Astrocyte (in vitro differentiated cells and primary cell): ENCODE results near the gene NUDT19. TPM values are rescaled to one million over a fixed set of nuclear protein-coding genes. Genes with fewer than 3 reads are reported as not detected.

Source experiments
- DNase-seq: peaks from one replicate; pipeline ENCODE4 v3.0.0-alpha.2; 2010; ENCODE audit warnings: low read depth
- FAIRE-seq: peaks from 2 replicates; lab custom pipeline; 2011; peaks lifted over from hg19 to GRCh38; lab: Jason Lieb, UNC
- H2AFZ ChIP-seq: 2 replicates; pipeline ENCODE4 v1.6.0; 2012; ENCODE audit warnings: low read depth, low read length, inconsistent platforms
- H3K27ac ChIP-seq: 2 replicates; pipeline ENCODE4 v1.5.1; 2011; ENCODE audit warnings: low read depth, low read length, inconsistent platforms
- H3K27me3 ChIP-seq: 2 replicates; pipeline ENCODE4 v1.6.0; 2011; ENCODE audit warnings: low read length, inconsistent platforms; ENCODE audit not compliant: insufficient read depth
- H3K36me3 ChIP-seq: 2 replicates; pipeline ENCODE4 v1.5.1; 2011; ENCODE audit warnings: low read length, inconsistent platforms; ENCODE audit not compliant: insufficient read depth
- H3K4me1 ChIP-seq: 2 replicates; pipeline ENCODE4 v1.5.1; 2011; ENCODE audit warnings: low read length, inconsistent platforms; ENCODE audit not compliant: insufficient read depth
- H3K4me2 ChIP-seq: 2 replicates; pipeline ENCODE4 v1.6.0; 2012; ENCODE audit warnings: low read length, inconsistent platforms
- H3K4me3 ChIP-seq: 2 replicates; pipeline ENCODE4 v1.5.1; 2011; ENCODE audit warnings: low read depth, mild to moderate bottlenecking, low read length, inconsistent platforms; ENCODE audit not compliant: insufficient read depth
- H3K79me2 ChIP-seq: 2 replicates; pipeline ENCODE4 v1.6.0; 2012; ENCODE audit warnings: mild to moderate bottlenecking, low read length, inconsistent platforms; ENCODE audit not compliant: insufficient read depth
- H3K9ac ChIP-seq: 2 replicates; pipeline ENCODE4 v1.6.0; 2012; ENCODE audit warnings: mild to moderate bottlenecking, low read length, inconsistent platforms
- H3K9me3 ChIP-seq: 2 replicates; pipeline ENCODE4 v1.5.1; 2012; ENCODE audit warnings: low read depth, mild to moderate bottlenecking, low read length, inconsistent platforms; ENCODE audit not compliant: insufficient read depth
- H4K20me1 ChIP-seq: 2 replicates; pipeline ENCODE4 v1.6.0; 2012; ENCODE audit warnings: low read length, inconsistent platforms; ENCODE audit not compliant: insufficient read depth
- H3K27ac Mint-ChIP-seq: one replicate; pipeline ENCODE4 v1.8.0; 2021; ENCODE audit warnings: mild to moderate bottlenecking, mixed read lengths; ENCODE audit not compliant: unreplicated experiment
- H3K27me3 Mint-ChIP-seq: one replicate; pipeline ENCODE4 v1.8.0; 2021; ENCODE audit warnings: low read depth, mixed read lengths; ENCODE audit not compliant: unreplicated experiment
- H3K36me3 Mint-ChIP-seq: one replicate; pipeline ENCODE4 v1.8.0; 2021; ENCODE audit warnings: low read depth, mixed read lengths; ENCODE audit not compliant: unreplicated experiment
- H3K4me1 Mint-ChIP-seq: one replicate; pipeline ENCODE4 v1.8.0; 2021; ENCODE audit warnings: low read depth, mixed read lengths; ENCODE audit not compliant: unreplicated experiment
- H3K4me3 Mint-ChIP-seq: one replicate; pipeline ENCODE4 v1.8.0; 2021; ENCODE audit warnings: mild to moderate bottlenecking, moderate library complexity, mixed read lengths; ENCODE audit not compliant: unreplicated experiment
- H3K9me3 Mint-ChIP-seq: one replicate; pipeline ENCODE4 v1.8.0; 2021; ENCODE audit warnings: mild to moderate bottlenecking, mixed read lengths; ENCODE audit not compliant: unreplicated experiment
- EZH2 ChIP-seq: IDR thresholded peaks from 2 replicates; pipeline ENCODE4 v1.6.1; 2012; ENCODE audit warnings: mild to moderate bottlenecking, low read length, inconsistent platforms; ENCODE audit not compliant: insufficient read depth
- total RNA-seq: library from RNA; stranded (reverse); gene quantifications from 2 replicates; pipeline ENCODE4 v1.2.1, GENCODE V29; 2021
- TF ChIP-seq, protein P1 (sequence below): IDR thresholded peaks from 2 replicates; pipeline ENCODE4 v1.5.1; 2011; ENCODE audit warnings: low read depth, mild to moderate bottlenecking, inconsistent platforms, low read length, moderate library complexity; ENCODE audit not compliant: insufficient read depth

NUDT19 gene
- total RNA-seq, 1 donor from 2014 or later: 4.0 TPM

DNA sequence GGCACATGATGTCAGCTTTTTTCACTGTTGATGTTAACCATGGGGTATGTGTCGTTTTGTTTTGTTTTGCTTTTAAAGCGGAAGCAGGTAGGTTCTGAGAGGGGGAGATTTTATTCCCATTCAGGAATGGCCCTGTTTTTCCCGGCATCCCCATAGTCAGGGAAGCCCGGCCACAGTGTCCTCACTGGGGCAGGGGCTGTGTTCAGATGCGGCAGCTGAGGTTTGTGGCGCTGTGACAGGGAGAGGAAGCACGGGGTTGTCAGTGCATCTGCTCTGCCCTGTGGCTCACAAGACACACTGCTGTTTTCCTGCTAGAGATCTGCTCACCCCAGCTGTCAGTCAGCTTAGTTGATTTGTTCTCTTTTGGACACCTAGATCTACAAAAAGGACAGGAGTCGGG is 44.3 kb upstream of the NUDT19 start:
- peaks cover 15% of the 10 kb centered on the region for H4K20me1 ChIP-seq
- Mint-ChIP-seq H3K27ac (no peak overlapping the region), H3K4me3 (no peak overlapping the region), H3K27me3 (no peaks in the 10 kb centered on the region), H3K9me3 (no peaks in the 10 kb centered on the region), H3K36me3 (peaks cover 10% of the 10 kb centered on the region), H3K4me1 (no peaks in the 10 kb centered on the region)
- H2AFZ ChIP-seq: no peak overlapping the region
- FAIRE-seq (no peak), DNase-seq (no peak)
- no peak overlapping the region for H3K9ac ChIP-seq
- no peak overlapping the region for H3K27ac ChIP-seq
- H3K4me2 ChIP-seq: no peak overlapping the region
- H3K9me3 ChIP-seq: no peaks in the 10 kb centered on the region
- no peaks in the 10 kb centered on the region for H3K79me2 ChIP-seq
- peaks cover 2% of the 10 kb centered on the region for H3K4me1 ChIP-seq
- peaks cover 11% of the 10 kb centered on the region for H3K36me3 ChIP-seq
- no peak overlapping the region for H3K4me3 ChIP-seq
- no peaks in the 10 kb centered on the region for H3K27me3 ChIP-seq
- TF ChIP-seq EZH2: no peak
- TF ChIP-seq, protein P1, sequence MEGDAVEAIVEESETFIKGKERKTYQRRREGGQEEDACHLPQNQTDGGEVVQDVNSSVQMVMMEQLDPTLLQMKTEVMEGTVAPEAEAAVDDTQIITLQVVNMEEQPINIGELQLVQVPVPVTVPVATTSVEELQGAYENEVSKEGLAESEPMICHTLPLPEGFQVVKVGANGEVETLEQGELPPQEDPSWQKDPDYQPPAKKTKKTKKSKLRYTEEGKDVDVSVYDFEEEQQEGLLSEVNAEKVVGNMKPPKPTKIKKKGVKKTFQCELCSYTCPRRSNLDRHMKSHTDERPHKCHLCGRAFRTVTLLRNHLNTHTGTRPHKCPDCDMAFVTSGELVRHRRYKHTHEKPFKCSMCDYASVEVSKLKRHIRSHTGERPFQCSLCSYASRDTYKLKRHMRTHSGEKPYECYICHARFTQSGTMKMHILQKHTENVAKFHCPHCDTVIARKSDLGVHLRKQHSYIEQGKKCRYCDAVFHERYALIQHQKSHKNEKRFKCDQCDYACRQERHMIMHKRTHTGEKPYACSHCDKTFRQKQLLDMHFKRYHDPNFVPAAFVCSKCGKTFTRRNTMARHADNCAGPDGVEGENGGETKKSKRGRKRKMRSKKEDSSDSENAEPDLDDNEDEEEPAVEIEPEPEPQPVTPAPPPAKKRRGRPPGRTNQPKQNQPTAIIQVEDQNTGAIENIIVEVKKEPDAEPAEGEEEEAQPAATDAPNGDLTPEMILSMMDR: no peak

DNA sequence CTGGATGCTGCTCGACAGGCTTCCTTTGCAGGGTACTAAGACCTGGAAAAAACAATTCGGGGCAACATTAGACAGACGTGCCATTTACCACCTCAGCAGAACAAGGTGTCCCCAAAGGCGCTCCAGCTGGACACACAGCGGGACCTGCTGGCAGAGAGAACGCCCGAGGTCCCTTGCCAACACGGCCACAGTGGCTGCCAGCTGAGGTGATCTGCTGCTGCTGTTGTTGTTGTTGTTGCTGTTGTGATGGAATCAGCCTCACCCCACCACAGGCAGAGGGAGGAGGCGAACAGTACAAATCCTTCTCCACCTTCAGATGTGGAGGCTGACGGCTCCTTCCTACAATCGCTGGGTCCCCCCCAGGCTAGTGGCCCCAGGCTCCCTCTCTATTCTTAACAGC is 41.9 kb upstream of the NUDT19 start:
- no peaks in the 10 kb centered on the region for H3K27me3 Mint-ChIP-seq
- Histone ChIP-seq H3K27me3 (no peaks in the 10 kb centered on the region), H3K9me3 (no peaks in the 10 kb centered on the region), H3K4me3 (no peak overlapping the region), H3K27ac (no peak overlapping the region), H4K20me1 (peaks cover 25% of the 10 kb centered on the region), H3K4me1 (peaks cover 2% of the 10 kb centered on the region), H2AFZ (no peak overlapping the region), H3K9ac (no peak overlapping the region), H3K4me2 (no peak overlapping the region), H3K36me3 (peaks cover 3% of the 10 kb centered on the region), H3K79me2 (no peaks in the 10 kb centered on the region)
- DNase-seq (no peak), FAIRE-seq (no peak)
- TF ChIP-seq EZH2: no peak
- TF ChIP-seq, protein P1: no peak
- peaks cover 8% of the 10 kb centered on the region for H3K36me3 Mint-ChIP-seq
- H3K4me3 Mint-ChIP-seq: no peak overlapping the region
- H3K4me1 Mint-ChIP-seq: no peaks in the 10 kb centered on the region
- no peak overlapping the region for H3K27ac Mint-ChIP-seq
- no peaks in the 10 kb centered on the region for H3K9me3 Mint-ChIP-seq

DNA sequence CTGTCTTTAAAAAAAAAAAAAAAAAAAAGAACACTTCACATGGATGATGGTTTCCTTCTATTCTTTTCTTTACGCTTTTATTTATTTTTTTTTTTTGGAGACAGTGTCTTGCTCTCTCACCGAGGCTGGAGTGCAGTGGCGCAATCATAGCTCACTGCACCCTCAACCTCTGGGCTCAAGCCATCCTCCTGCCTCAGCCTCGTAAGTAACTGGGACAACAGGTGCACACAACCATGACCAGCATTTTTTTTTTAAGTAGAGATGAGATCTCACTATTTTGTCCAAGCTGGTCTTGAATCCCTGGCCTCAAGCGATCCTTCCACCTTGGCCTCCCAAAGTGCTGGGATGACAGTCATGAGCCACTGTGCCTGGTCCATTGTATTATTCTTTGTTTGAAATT is 41.0 kb upstream of the NUDT19 start:
- Mint-ChIP-seq H3K4me3 (no peak overlapping the region), H3K36me3 (peaks cover 8% of the 10 kb centered on the region), H3K9me3 (no peaks in the 10 kb centered on the region), H3K4me1 (no peaks in the 10 kb centered on the region), H3K27ac (no peak overlapping the region), H3K27me3 (no peaks in the 10 kb centered on the region)
- Histone ChIP-seq H2AFZ (no peak overlapping the region), H3K4me2 (no peak overlapping the region), H4K20me1 (peaks cover 25% of the 10 kb centered on the region), H3K4me3 (no peak overlapping the region), H3K27me3 (no peaks in the 10 kb centered on the region), H3K9me3 (no peaks in the 10 kb centered on the region), H3K36me3 (peaks cover 3% of the 10 kb centered on the region), H3K79me2 (no peaks in the 10 kb centered on the region), H3K27ac (no peak overlapping the region), H3K9ac (no peak overlapping the region), H3K4me1 (peaks cover 2% of the 10 kb centered on the region)
- DNase-seq: no peak
- FAIRE-seq: no peak
- TF ChIP-seq EZH2: no peak
- TF ChIP-seq, protein P1: no peak
